ENCODE results near the gene YDJC. TPM values are rescaled to one million over a fixed set of nuclear protein-coding genes. Genes with fewer than 3 reads are reported as not detected.
A peak's percentile ranks its signal among the peaks of the same experiment; 100 is the strongest.
"Not testable (repeated sequence)": the region's sequence is repeated elsewhere in the genome, so short reads cannot be mapped to it uniquely, and the experiment has no call there.

YDJC gene, protein sequence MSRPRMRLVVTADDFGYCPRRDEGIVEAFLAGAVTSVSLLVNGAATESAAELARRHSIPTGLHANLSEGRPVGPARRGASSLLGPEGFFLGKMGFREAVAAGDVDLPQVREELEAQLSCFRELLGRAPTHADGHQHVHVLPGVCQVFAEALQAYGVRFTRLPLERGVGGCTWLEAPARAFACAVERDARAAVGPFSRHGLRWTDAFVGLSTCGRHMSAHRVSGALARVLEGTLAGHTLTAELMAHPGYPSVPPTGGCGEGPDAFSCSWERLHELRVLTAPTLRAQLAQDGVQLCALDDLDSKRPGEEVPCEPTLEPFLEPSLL
- total RNA-seq = 15.7 and 15.9 TPM in 2 replicates
- long read RNA-seq, partial matches to known transcripts = 1 of 9 reads
- long read RNA-seq, other reads (novel, unspliced or antisense) = 2 of 9 reads

GRCh38 chr22:21629255-21630149 lies at the start of gene YDJC:
Gene YDJC (minus strand): TSS chr22:21630022. CDS start chr22:21630014, 8 bp downstream.
- Mint-ChIP-seq H3K4me1 (ENCODE audit: unreplicated experiment) (peaks cover 16% of the 10 kb centered on the region), H3K4me3 (ENCODE audit: unreplicated experiment) (peak within 1 kb of the TSS; percentile 86), H3K9me3 (ENCODE audit: unreplicated experiment) (no peaks in the 10 kb centered on the region), H3K36me3 (ENCODE audit: unreplicated experiment) (peaks cover 5% of the 10 kb centered on the region), H3K27ac (ENCODE audit: unreplicated experiment) (peak within 1 kb of the TSS; percentile 81), H3K27me3 (ENCODE audit: unreplicated experiment) (no peaks in the 10 kb centered on the region)
- peak; percentile 59 for TF ChIP-seq CTCF (IDR thresholded peaks at IDR 0.05)
- DNase-seq (ENCODE audit: extremely low spot score, unreplicated experiment) = peak; percentile 98

DNA sequence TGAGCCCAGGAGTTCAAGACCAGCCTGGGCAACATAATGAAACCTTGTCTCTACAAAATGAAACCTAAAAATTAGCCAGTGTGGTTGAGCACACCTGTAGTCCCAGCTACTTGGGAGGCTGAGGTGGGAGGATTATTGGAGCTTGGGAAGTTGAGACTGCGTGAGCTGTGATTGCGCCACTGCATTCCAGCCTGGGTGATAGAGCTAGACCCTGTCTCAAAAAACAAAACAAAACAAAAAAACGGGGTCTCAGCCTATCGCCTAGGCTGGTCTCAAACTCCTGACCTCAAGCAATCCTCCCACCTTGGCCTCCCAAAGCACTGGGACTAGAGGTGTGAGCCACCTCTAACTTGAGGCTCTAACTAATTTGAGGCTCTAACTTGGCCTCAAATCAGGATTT lies 49.6 kb upstream of the YDJC start:
- TF ChIP-seq CTCF (IDR thresholded peaks at IDR 0.05) = no peak
- no peak for DNase-seq (ENCODE audit: extremely low spot score, unreplicated experiment)
- H3K9me3 Mint-ChIP-seq (ENCODE audit: unreplicated experiment) = no peaks in the 10 kb centered on the region
- H3K4me3 Mint-ChIP-seq (ENCODE audit: unreplicated experiment) = no peak overlapping the region
- no peak overlapping the region for H3K27ac Mint-ChIP-seq (ENCODE audit: unreplicated experiment)
- peaks cover 14% of the 10 kb centered on the region for H3K36me3 Mint-ChIP-seq (ENCODE audit: unreplicated experiment)
- H3K27me3 Mint-ChIP-seq (ENCODE audit: unreplicated experiment) = no peaks in the 10 kb centered on the region
- peaks cover 6% of the 10 kb centered on the region for H3K4me1 Mint-ChIP-seq (ENCODE audit: unreplicated experiment)

- H3K9me3 Mint-ChIP-seq (ENCODE audit: unreplicated experiment); H3K27ac Mint-ChIP-seq (ENCODE audit: unreplicated experiment); DNase-seq (ENCODE audit: extremely low spot score, unreplicated experiment); H3K27me3 Mint-ChIP-seq (ENCODE audit: unreplicated experiment); H3K4me3 Mint-ChIP-seq (ENCODE audit: unreplicated experiment); H3K4me1 Mint-ChIP-seq (ENCODE audit: unreplicated experiment): not testable (repeated sequence)
- peaks cover 15% of the 10 kb centered on the region for H3K36me3 Mint-ChIP-seq (ENCODE audit: unreplicated experiment)
These were observed 49.0 kb upstream of the YDJC start for GRCh38 chr22:21678842-21679241.

GRCh38 chr22:21677606-21678443 lies 48.0 kb upstream of the YDJC start:
- Mint-ChIP-seq H3K27ac (ENCODE audit: unreplicated experiment) (no peak overlapping the region), H3K27me3 (ENCODE audit: unreplicated experiment) (no peaks in the 10 kb centered on the region), H3K4me1 (ENCODE audit: unreplicated experiment) (peaks cover 6% of the 10 kb centered on the region), H3K36me3 (ENCODE audit: unreplicated experiment) (peaks cover 18% of the 10 kb centered on the region), H3K4me3 (ENCODE audit: unreplicated experiment) (no peak overlapping the region), H3K9me3 (ENCODE audit: unreplicated experiment) (no peaks in the 10 kb centered on the region)
- DNase-seq (ENCODE audit: extremely low spot score, unreplicated experiment) = no peak
- no peak for TF ChIP-seq CTCF (IDR thresholded peaks at IDR 0.05)

DNA sequence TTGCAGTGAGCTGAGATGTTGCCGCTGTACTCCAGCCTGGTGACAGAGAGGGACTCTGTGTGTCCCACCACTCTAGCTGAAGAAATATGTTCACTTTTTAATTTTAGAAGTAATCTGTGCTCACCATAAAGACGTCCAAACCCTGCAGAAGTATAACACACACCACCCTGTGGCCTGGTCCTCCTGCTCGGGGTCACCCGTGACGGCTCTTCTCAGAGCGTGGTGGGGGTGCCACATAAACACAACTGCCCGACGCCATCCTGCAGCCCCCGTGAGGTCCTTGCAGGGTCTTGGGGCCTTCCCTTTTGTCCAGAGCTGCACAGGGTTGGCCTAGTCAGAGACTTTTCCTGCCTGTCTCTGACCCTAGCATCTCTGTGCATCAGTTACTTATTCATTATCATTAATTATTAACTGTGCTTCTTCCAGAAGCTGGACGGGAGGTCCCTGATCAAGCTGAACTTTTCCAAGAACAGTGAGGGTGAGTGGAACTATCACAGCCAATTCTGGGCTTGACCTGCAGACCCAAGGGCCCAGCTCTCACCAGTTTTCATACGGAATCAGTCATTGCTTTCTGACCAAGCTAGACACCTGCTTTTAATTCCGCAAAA lies 44.9 kb upstream of the YDJC start:
- Mint-ChIP-seq H3K27me3 (ENCODE audit: unreplicated experiment) (no peaks in the 10 kb centered on the region), H3K4me3 (ENCODE audit: unreplicated experiment) (no peak overlapping the region), H3K9me3 (ENCODE audit: unreplicated experiment) (no peaks in the 10 kb centered on the region), H3K36me3 (ENCODE audit: unreplicated experiment) (peaks cover 36% of the 10 kb centered on the region), H3K4me1 (ENCODE audit: unreplicated experiment) (peaks cover 6% of the 10 kb centered on the region), H3K27ac (ENCODE audit: unreplicated experiment) (no peak overlapping the region)
- no peak for TF ChIP-seq CTCF (IDR thresholded peaks at IDR 0.05)
- no peak for DNase-seq (ENCODE audit: extremely low spot score, unreplicated experiment)

All from osteocyte (in vitro differentiated cells).